Cardiac ventricle fibroblast (primary cell): ENCODE results near the gene CYB561D1. TPM values are rescaled to one million over a fixed set of nuclear protein-coding genes. Genes with fewer than 3 reads are reported as not detected.

Experiments used
- total RNA-seq: library from RNA; depleted of rRNA; stranded (reverse); fragments of >200 nt; gene quantifications from 2 replicates; pipeline ENCODE4 v1.2.3, GENCODE V29; 2015

Gene CYB561D1
- 3.8 and 5.2 TPM in 2 replicates for total RNA-seq

GRCh38 chr1:109493805-109494539, at the start of gene CYB561D1:
CYB561D1 (plus strand) TSS chr1:109494094; CDS start chr1:109494140, 46 bp downstream.

GRCh38 chr1:109466452-109467300, 27.2 kb upstream of the CYB561D1 start, which contains the start of gene SYPL2:
SYPL2 (plus strand) TSS chr1:109466546; CDS start chr1:109466844, 298 bp downstream.

GRCh38 chr1:109483672-109484518, 10.0 kb upstream of the CYB561D1 start, which contains the start of gene ATXN7L2:
ATXN7L2 (plus strand) TSS chr1:109483905; CDS start chr1:109483954, 49 bp downstream.

GRCh38 chr1:109509176-109510134, 15.6 kb downstream of the CYB561D1 start, which contains the start of gene AMIGO1:
AMIGO1 (minus strand) TSS chr1:109509727; CDS start chr1:109508912, 815 bp downstream.

GRCh38 chr1:109539676-109540075, 45.8 kb downstream of the CYB561D1 start, which contains the start of gene GPR61:
GPR61 (plus strand) TSS chr1:109539872; CDS start chr1:109543023, 3,151 bp downstream.

GRCh38 chr1:109548321-109549267, 54.7 kb downstream of the CYB561D1 start, which contains the start of gene GNAI3:
GNAI3 (plus strand) TSS chr1:109548615; CDS start chr1:109548721, 106 bp downstream.

Other genes with a start within 250 kb of the CYB561D1 start
- gene CELSR2, start 244.6 kb upstream of the CYB561D1 start, total RNA-seq, result 0.34 and 0.44 TPM in 2 replicates
- gene PSRC1, start 210.9 kb upstream of the CYB561D1 start, total RNA-seq, result 7.2 and 7.4 TPM in 2 replicates
- gene MYBPHL, start 187.1 kb upstream of the CYB561D1 start, total RNA-seq, result not detected in 2 replicates
- gene SORT1, start 96.2 kb upstream of the CYB561D1 start, total RNA-seq, result 3.5 and 4.6 TPM in 2 replicates
- 27.3 and 27.6 TPM in 2 replicates for gene PSMA5, start 67.6 kb upstream of the CYB561D1 start, total RNA-seq
- 0.29 and 1.00 TPM in 2 replicates for gene SYPL2, start 27.5 kb upstream of the CYB561D1 start, total RNA-seq
- gene ATXN7L2, start 10.2 kb upstream of the CYB561D1 start, total RNA-seq, result 2.2 and 3.7 TPM in 2 replicates
- 1.2 and 1.4 TPM in 2 replicates for gene AMIGO1, start 15.6 kb downstream of the CYB561D1 start, total RNA-seq
- not detected in 2 replicates for gene GPR61, start 45.8 kb downstream of the CYB561D1 start, total RNA-seq
- gene GNAI3, start 54.5 kb downstream of the CYB561D1 start, total RNA-seq, result 7.4 and 7.6 TPM in 2 replicates
- gene GNAT2, start 125.5 kb downstream of the CYB561D1 start, total RNA-seq, result 0.68 TPM in 1 of 2 replicates, not detected in the other
- gene AMPD2, start 125.7 kb downstream of the CYB561D1 start, total RNA-seq, result 48.8 and 73.6 TPM in 2 replicates
- gene GSTM4, start 162.0 kb downstream of the CYB561D1 start, total RNA-seq, result 19.7 and 39.6 TPM in 2 replicates
- gene GSTM2, start 174.0 kb downstream of the CYB561D1 start, total RNA-seq, result 20.9 and 21.6 TPM in 2 replicates
- gene GSTM1, start 193.7 kb downstream of the CYB561D1 start, total RNA-seq, result not detected in 2 replicates
- 4.4 and 7.1 TPM in 2 replicates for gene GSTM5, start 218.2 kb downstream of the CYB561D1 start, total RNA-seq
- gene GSTM3, start 246.9 kb downstream of the CYB561D1 start, total RNA-seq, result 135 and 155 TPM in 2 replicates